Mucosa of descending colon (tissue), 3 donors: ENCODE results near the gene ABCF2. TPM values are rescaled to one million over a fixed set of nuclear protein-coding genes. Genes with fewer than 3 reads are reported as not detected.

Experiments used
- ATAC-seq: fragments of 200-7000 bp; cut with Tn5 transposase; one replicate; pipeline ENCODE4 v1.9.1; 2020; ENCODE audit warnings: mild to moderate bottlenecking, moderate library complexity
- DNase-seq, 3 donors: peaks; one replicate each; pipeline ENCODE4 v3.0.0-alpha.2; 2020
- H3K36me3 ChIP-seq: fragments of 200-600 bp; one replicate; pipeline ENCODE4 v1.8.0; 2021; ENCODE audit warnings: low read depth, mild to moderate bottlenecking
- H3K4me1 ChIP-seq: fragments of 200-600 bp; one replicate; pipeline ENCODE4 v1.8.0; 2021; ENCODE audit warnings: low read depth, mild to moderate bottlenecking
- H3K4me3 ChIP-seq: fragments of 200-600 bp; one replicate; pipeline ENCODE4 v1.8.0; 2021; ENCODE audit warnings: mild to moderate bottlenecking
- H3K9me3 ChIP-seq: fragments of 200-600 bp; one replicate; pipeline ENCODE4 v1.8.0; 2021; ENCODE audit warnings: mild to moderate bottlenecking
- intact Hi-C, 2 donors: fragments of 100-400 bp; cut with DNase I in 1 of 2; cut with micrococcal nuclease in 1 of 2; formaldehyde crosslinking; loops; one replicate each; pipeline versions ENCODE4 v1.11.0 to v1.11.1; 2022; cut with DNase I, micrococcal nuclease
- total RNA-seq, 3 donors: library from RNA; stranded (reverse); fragmentation: NEBNext Ultra II Directional in 2 of 3; extraction: Animal tissue kit (Norgen Biotek cat#: 25700) in 2 of 3; gene quantifications; one replicate each; pipeline versions ENCODE4 v1.2.1 to v1.2.4, GENCODE V29; 2021 to 2023
- TF ChIP-seq, protein P1 (sequence below): fragments of 200-600 bp; IDR thresholded peaks from one replicate; pipeline ENCODE4 v1.8.0; 2022; ENCODE audit warnings: antibody characterized with exemption, mild to moderate bottlenecking
- donor health status: DM: no; HTN: no; CAD: no; lungs with moderate emphysema.
- donor health status: DM: no; HTN: no; CAD: no.
- donor health status: DM: no; HTN: yes; CAD: no.

Gene ABCF2
- total RNA-seq, 3 donors from 2014 or later: 27.0 to 36.4 (median 28.4) TPM

DNA sequence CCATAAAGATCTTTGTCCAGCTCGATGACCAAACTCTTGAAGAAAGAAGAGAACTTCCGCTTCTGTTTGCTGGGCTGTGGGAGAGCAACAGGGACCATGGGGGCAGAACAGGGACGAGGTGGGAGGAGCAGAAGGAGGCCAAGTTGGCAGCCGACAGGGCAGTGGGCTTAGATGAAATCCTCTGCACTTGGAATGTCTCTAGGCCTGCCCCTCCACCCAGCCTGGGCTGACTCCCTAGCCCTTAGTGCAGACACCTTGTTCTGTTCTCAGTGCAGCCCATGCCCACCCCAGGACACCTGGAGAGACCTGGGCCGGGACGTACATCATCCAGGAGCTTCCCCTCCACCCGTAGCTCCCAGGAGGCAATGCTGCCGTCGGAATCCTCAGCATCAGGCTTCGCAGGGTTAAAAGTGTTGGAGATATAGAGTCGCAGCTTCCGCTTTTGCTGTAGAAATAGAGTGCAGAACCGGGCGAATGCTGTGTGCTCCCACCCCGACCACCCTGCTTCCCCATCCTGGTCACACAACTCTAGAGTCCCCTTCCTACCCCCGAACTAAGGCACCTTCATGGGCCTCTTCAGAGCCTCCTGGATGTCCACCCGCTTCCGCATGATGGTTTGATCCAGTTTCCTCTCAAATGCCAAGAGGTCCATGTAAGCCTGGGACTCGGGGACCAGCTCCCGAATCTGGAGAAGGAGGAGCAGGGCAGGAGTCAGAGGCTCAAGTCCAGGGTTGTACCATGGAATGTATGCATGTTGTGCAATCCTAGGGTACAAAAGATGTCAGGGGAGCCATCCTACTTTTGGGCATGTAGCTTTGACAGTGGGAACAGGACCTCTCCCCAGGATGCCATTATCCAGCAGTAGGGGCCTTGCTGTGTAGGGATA, 15.4 kb upstream of the ABCF2 start:
- TF ChIP-seq, protein P1, sequence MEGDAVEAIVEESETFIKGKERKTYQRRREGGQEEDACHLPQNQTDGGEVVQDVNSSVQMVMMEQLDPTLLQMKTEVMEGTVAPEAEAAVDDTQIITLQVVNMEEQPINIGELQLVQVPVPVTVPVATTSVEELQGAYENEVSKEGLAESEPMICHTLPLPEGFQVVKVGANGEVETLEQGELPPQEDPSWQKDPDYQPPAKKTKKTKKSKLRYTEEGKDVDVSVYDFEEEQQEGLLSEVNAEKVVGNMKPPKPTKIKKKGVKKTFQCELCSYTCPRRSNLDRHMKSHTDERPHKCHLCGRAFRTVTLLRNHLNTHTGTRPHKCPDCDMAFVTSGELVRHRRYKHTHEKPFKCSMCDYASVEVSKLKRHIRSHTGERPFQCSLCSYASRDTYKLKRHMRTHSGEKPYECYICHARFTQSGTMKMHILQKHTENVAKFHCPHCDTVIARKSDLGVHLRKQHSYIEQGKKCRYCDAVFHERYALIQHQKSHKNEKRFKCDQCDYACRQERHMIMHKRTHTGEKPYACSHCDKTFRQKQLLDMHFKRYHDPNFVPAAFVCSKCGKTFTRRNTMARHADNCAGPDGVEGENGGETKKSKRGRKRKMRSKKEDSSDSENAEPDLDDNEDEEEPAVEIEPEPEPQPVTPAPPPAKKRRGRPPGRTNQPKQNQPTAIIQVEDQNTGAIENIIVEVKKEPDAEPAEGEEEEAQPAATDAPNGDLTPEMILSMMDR: no peak
- intact Hi-C loops: no loop called here
- H3K9me3 ChIP-seq: no peaks in the 10 kb centered on the region
- no peak overlapping the region for H3K4me3 ChIP-seq
- H3K36me3 ChIP-seq: no peaks in the 10 kb centered on the region
- no peak for ATAC-seq
- DNase-seq: no peak
- peaks cover 16% of the 10 kb centered on the region for H3K4me1 ChIP-seq

DNA sequence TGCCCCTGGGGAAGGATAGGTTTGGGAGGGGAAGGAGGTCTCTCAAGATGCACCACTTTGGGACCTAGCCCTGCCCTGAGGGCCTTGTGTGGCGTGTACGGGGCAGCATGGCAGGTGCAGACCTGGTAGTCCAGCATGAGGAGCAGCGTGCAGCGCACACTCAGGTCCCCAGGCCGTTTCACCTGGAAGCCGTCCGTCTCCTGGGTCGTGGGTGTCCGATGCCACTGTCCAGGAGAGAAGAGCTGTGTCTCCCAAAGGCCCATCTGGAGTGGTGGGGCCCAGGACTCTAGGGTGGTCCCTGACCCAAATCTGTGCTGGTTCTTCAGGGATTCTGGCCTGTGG, 14.7 kb upstream of the ABCF2 start:
- Histone ChIP-seq H3K4me1 (peaks cover 16% of the 10 kb centered on the region), H3K36me3 (no peaks in the 10 kb centered on the region), H3K9me3 (no peaks in the 10 kb centered on the region), H3K4me3 (no peak overlapping the region)
- TF ChIP-seq, protein P1: no peak
- intact Hi-C loops: no loop called here
- no peak for ATAC-seq
- DNase-seq: no peak

DNA sequence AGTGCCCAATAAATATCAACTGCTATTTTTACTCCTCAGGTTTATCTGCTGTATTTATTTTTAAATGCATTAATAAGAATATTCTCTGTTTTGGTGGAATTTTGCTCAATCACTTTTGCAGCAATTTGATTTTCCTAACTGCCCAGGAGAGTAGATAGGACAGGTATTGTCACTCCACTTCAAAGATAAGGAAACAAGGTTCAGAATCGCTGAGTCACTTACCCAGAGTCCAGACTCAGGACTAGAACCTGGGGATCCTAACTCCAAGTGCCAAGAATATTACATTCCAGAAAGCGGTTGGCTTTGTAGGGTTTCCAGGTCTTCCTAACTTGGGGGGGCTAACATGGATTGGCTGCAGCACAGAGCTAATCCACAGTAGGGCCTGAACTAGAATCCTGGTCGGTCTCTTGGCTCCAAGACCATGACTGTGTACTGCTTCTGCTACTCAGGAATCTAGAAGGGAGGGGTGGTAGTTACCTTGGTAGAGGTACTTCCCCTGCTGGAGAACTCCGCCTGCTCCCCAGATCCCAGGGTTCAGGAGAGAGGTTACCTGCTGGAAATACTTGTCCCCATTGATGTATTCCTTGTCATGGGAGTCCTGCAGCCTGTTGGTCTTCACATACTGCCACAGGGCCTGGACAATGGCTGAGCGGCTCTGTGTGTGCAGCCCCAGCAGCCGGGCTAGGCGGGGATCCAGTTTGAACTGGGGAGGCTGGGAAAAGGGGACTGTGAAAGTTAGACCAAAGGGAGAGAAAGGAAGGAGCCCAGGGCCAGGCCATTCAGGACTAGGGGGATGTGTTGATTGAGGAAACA, 14.1 kb upstream of the ABCF2 start:
- ATAC-seq (no peak), DNase-seq (no peak)
- no peaks in the 10 kb centered on the region for H3K9me3 ChIP-seq
- TF ChIP-seq, protein P1: no peak
- intact Hi-C loops: no loop called here
- H3K36me3 ChIP-seq: no peaks in the 10 kb centered on the region
- H3K4me1 ChIP-seq: peaks cover 16% of the 10 kb centered on the region
- H3K4me3 ChIP-seq: no peak overlapping the region

DNA sequence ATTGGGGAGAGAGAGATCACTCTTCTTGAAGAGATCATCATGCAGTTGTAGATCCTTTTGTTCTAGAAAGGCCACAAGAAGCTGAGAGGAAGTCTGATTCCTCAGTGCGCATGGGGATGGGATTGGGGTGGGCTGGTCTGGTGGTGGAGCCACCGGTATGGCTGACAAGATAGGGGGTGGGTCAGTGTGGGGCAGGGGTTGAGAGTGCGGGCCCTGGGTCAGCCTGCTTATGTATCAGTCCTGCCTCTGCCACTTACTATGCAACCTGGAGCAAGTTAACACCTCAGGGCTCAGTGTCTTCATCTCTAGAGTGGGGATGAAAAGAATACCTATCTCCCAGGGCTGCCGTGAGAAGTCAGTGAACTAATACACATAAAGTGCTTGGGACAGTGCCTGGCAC, 13.5 kb upstream of the ABCF2 start:
- H3K36me3 ChIP-seq: no peaks in the 10 kb centered on the region
- no peaks in the 10 kb centered on the region for H3K9me3 ChIP-seq
- ATAC-seq: no peak
- no peak for DNase-seq
- intact Hi-C loops: no loop called here
- peaks cover 12% of the 10 kb centered on the region for H3K4me1 ChIP-seq
- no peak overlapping the region for H3K4me3 ChIP-seq
- TF ChIP-seq, protein P1: no peak

DNA sequence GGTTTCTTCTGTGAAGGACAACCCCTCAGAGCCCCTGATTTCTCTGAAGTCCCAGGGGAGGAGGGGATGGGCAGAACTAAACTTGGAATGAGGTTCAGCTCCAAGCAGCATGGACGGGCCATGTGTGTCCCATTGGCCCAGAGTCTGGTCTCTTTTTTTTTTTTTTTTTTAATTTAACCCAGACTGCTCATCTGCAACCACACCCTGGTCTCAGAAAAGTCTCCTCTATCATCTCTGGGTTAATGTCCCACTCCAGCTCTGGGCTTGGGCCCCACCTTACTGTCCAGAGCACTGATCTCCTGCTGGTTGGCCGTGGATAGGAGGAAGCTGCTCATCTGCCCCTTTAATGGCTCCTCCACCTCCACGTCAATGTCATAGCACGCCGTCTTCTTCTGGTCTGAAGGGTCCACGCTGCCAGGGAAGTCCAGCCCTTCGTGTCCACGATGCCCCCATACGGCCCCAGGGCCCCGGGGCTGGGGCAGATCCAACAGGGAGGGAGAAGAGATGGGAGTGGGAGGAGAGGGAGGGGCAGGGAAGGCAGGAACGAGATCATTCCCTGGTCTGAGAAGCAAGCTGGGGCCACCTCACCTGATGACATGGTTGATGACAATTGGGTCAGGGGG, 12.9 kb upstream of the ABCF2 start:
- no peak for ATAC-seq
- Histone ChIP-seq H3K36me3 (no peaks in the 10 kb centered on the region), H3K4me1 (peaks cover 8% of the 10 kb centered on the region), H3K4me3 (no peak overlapping the region), H3K9me3 (no peaks in the 10 kb centered on the region)
- TF ChIP-seq, protein P1: no peak
- no peak for DNase-seq
- intact Hi-C loops: no loop called here
